HG02884 (cell line): ENCODE data around the gene MYOG.

Source experiments
- ATAC-seq: cut with Tn5 transposase; IDR thresholded peaks from one replicate; pipeline ENCODE4 v1.9.1; 2021; ENCODE audit warnings: mild to moderate bottlenecking, moderate library complexity; ENCODE audit not compliant: unreplicated experiment

MYOG gene

GRCh38 chr1:203034422-203035110 lies 51.2 kb downstream of the MYOG start:
- no peak for ATAC-seq

DNA sequence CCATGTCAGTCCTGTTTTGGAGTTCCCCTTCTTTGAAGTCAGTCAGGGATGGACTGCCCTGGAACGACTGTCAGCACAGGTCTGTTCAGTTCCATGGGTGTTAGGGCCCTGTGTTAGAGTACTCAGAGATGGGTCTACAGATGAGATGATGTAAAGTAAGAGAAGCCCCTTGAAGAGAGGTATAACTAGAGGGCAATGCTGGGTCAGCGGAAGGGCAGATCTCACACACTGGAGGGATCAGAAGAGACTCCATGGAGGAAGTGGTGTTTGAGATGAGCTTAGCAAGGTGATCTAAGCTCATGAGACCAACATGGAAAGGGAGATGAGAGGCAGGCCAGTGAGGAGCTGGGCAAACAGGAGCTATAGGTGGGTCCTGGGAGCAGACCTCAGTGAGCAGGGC lies 51.9 kb downstream of the MYOG start:
- no peak for ATAC-seq

- no peak for ATAC-seq
These were observed 52.5 kb downstream of the MYOG start for GRCh38 chr1:203033287-203033686.
